ENCODE measurements around the gene ZNF524. TPM values are rescaled to one million over a fixed set of nuclear protein-coding genes. Genes with fewer than 3 reads are reported as not detected.

Gene ZNF524
- total RNA-seq, 1 experiment from 2014 or later, result 5.5 TPM

- TF ChIP-seq PREB (CRISPR knock-in tag; IDR thresholded peaks at IDR 0.05; ENCODE audit: borderline replicate concordance) (no peak), ATF2 (CRISPR knock-in tag; IDR thresholded peaks at IDR 0.05; ENCODE audit: borderline replicate concordance, low read depth) (no peak), ZNF263 (CRISPR knock-in tag; IDR thresholded peaks at IDR 0.05; ENCODE audit: low read depth) (no peak), NFATC4 (CRISPR knock-in tag; IDR thresholded peaks at IDR 0.05) (peak; percentile 16; the same call in 1 of the 2 replicates), ZNF512 (CRISPR knock-in tag; IDR thresholded peaks at IDR 0.05; ENCODE audit: borderline replicate concordance) (no peak), TP53 (CRISPR knock-in tag; IDR thresholded peaks at IDR 0.05) (no peak; the same call in 1 of the 2 replicates), CDX4 (CRISPR knock-in tag; IDR thresholded peaks at IDR 0.05; ENCODE audit: borderline replicate concordance) (no peak), FOXK1 (CRISPR knock-in tag; IDR thresholded peaks at IDR 0.05) (0 out of 2 replicates have a peak, but pooled peaks have one; percentile 27), ELF4 (CRISPR knock-in tag; IDR thresholded peaks at IDR 0.05; ENCODE audit: low read depth) (no peak), EMX1 (CRISPR knock-in tag; IDR thresholded peaks at IDR 0.05) (no peak), ZNF396 (CRISPR knock-in tag; IDR thresholded peaks at IDR 0.05; ENCODE audit: borderline replicate concordance) (no peak), ZBTB43 (CRISPR knock-in tag; IDR thresholded peaks at IDR 0.05) (no peak), CREM (CRISPR knock-in tag; IDR thresholded peaks at IDR 0.05) (no peak), FOXP4 (CRISPR knock-in tag; IDR thresholded peaks at IDR 0.05) (no peak), NFE2L1 (CRISPR knock-in tag; IDR thresholded peaks at IDR 0.05) (no peak; the same call in 1 of the 2 replicates), ZNF281 (CRISPR knock-in tag; IDR thresholded peaks at IDR 0.05) (0 out of 2 replicates have a peak, but pooled peaks have one; percentile 35), NFYB (CRISPR knock-in tag; conservative IDR thresholded peaks at IDR 0.05; ENCODE audit: low read depth) (no peak), ARID4B (CRISPR knock-in tag; IDR thresholded peaks at IDR 0.05; ENCODE audit: borderline replicate concordance) (no peak), USF1 (CRISPR knock-in tag; IDR thresholded peaks at IDR 0.05) (no peak), ATF1 (CRISPR knock-in tag; IDR thresholded peaks at IDR 0.05) (no peak), ESRRA (CRISPR knock-in tag; IDR thresholded peaks at IDR 0.05; ENCODE audit: borderline replicate concordance) (no peak)
Measured at GRCh38 chr19:55642153-55643002, 42.3 kb downstream of the ZNF524 start (continued).

All from WTC11 (cell line).